A673 (cell line): ENCODE results near the gene EHD4. TPM values are rescaled to one million over a fixed set of nuclear protein-coding genes. Genes with fewer than 3 reads are reported as not detected.

Source experiments
- BruUV-seq: library from RNA; stranded (reverse); fragments of 400-500 nt; replicated peaks from 2 replicates; lab custom pipeline; 2021; lab: Mats Ljungman, UMichigan
- CTCF ChIA-PET: fragments of 300-600 bp; sonication (Branson Sonifier 250); formaldehyde crosslinking; loops from one replicate; lab custom pipeline; 2022; ENCODE audit warnings: antibody characterized with exemption; lab: Charles Lee
- POLR2A ChIA-PET: fragments of 300-600 bp; sonication (Branson Sonifier 250); formaldehyde crosslinking; loops from one replicate; lab custom pipeline; 2022; ENCODE audit warnings: antibody characterized with exemption; ENCODE audit not compliant: low non-redundant PET; lab: Charles Lee
- DNase-seq: peaks from one replicate; pipeline ENCODE4 v3.0.0-alpha.2; 2015; ENCODE audit warnings: low spot score
- H3K27ac ChIP-seq: fragments of 200-600 bp; sonication (generic); 2 replicates; pipeline ENCODE4 v1.5.1; 2016; ENCODE audit warnings: mixed run types, low read depth, mild to moderate bottlenecking, mixed read lengths, antibody characterized with exemption, low read length; ENCODE audit not compliant: poor library complexity, severe bottlenecking
- H3K27me3 ChIP-seq: fragments of 200-600 bp; sonication (generic); replicated peaks from 2 replicates; pipeline ENCODE4 v1.6.1; 2017; ENCODE audit warnings: mixed run types, low read depth, mild to moderate bottlenecking, mixed read lengths, antibody characterized with exemption, low read length; ENCODE audit not compliant: insufficient read depth, poor library complexity
- H3K36me3 ChIP-seq: fragments of 200-600 bp; sonication (generic); 2 replicates; pipeline ENCODE4 v1.6.1; 2016; ENCODE audit warnings: mixed run types, mild to moderate bottlenecking, mixed read lengths, antibody characterized with exemption, low read length; ENCODE audit not compliant: insufficient read depth, poor library complexity, severe bottlenecking
- H3K4me1 ChIP-seq: fragments of 200-600 bp; sonication (generic); 2 replicates; pipeline ENCODE4 v1.6.1; 2017; ENCODE audit warnings: mixed run types, mild to moderate bottlenecking, mixed read lengths, antibody characterized with exemption, low read length; ENCODE audit not compliant: insufficient read depth, poor library complexity, severe bottlenecking
- H3K4me3 ChIP-seq: fragments of 200-600 bp; sonication (generic); 2 replicates; pipeline ENCODE4 v1.5.1; 2016; ENCODE audit warnings: low read depth, mixed run types, mild to moderate bottlenecking, mixed read lengths, low read length; ENCODE audit not compliant: poor library complexity, severe bottlenecking
- H3K9me3 ChIP-seq: fragments of 200-600 bp; sonication (generic); 2 replicates; pipeline ENCODE4 v1.6.1; 2016; ENCODE audit warnings: mixed run types, low read depth, mild to moderate bottlenecking, mixed read lengths, antibody characterized with exemption, low read length; ENCODE audit not compliant: poor library complexity, severe bottlenecking
- EZH2 ChIP-seq: fragments of 200-600 bp; sonication (generic); IDR thresholded peaks from 2 replicates; pipeline ENCODE4 v1.6.1; 2017; ENCODE audit warnings: borderline replicate concordance, low read depth, mild to moderate bottlenecking, mixed read lengths, antibody characterized with exemption, low read length; ENCODE audit not compliant: poor library complexity, severe bottlenecking
- intact Hi-C: fragments of 100-400 bp; cut with micrococcal nuclease; formaldehyde crosslinking; loops from one replicate; pipeline ENCODE4 v1.10.0; 2022; ENCODE audit not compliant: unreplicated experiment
- total RNA-seq: library from RNA; stranded (reverse); gene quantifications from 2 replicates; pipeline ENCODE4 v1.2.3, GENCODE V29; 2021
- TF ChIP-seq, protein P1 (sequence below): fragments of 300-800, 200-600 bp; sonication (generic); conservative IDR thresholded peaks from 2 replicates; pipeline ENCODE4 v1.5.1; 2017; ENCODE audit warnings: low read depth, mild to moderate bottlenecking, antibody characterized with exemption, low read length, moderate library complexity, mixed read lengths

Gene EHD4
- total RNA-seq, 1 experiment from 2014 or later, result 29.4 TPM

- H3K27me3 ChIP-seq, result no peaks in the 10 kb centered on the region
- ChIA-PET POLR2A (no interaction called here), CTCF (no interaction called here)
- no peaks in the 10 kb centered on the region for H3K9me3 ChIP-seq
- no peak overlapping the region for H3K27ac ChIP-seq
- TF ChIP-seq EZH2, result no peak
- TF ChIP-seq, protein P1, sequence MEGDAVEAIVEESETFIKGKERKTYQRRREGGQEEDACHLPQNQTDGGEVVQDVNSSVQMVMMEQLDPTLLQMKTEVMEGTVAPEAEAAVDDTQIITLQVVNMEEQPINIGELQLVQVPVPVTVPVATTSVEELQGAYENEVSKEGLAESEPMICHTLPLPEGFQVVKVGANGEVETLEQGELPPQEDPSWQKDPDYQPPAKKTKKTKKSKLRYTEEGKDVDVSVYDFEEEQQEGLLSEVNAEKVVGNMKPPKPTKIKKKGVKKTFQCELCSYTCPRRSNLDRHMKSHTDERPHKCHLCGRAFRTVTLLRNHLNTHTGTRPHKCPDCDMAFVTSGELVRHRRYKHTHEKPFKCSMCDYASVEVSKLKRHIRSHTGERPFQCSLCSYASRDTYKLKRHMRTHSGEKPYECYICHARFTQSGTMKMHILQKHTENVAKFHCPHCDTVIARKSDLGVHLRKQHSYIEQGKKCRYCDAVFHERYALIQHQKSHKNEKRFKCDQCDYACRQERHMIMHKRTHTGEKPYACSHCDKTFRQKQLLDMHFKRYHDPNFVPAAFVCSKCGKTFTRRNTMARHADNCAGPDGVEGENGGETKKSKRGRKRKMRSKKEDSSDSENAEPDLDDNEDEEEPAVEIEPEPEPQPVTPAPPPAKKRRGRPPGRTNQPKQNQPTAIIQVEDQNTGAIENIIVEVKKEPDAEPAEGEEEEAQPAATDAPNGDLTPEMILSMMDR, result no peak
- no peaks in the 10 kb centered on the region for H3K4me1 ChIP-seq
- H3K4me3 ChIP-seq, result no peak overlapping the region
- H3K36me3 ChIP-seq, result no peaks in the 10 kb centered on the region
- no peak for DNase-seq
- BruUV-seq, result no TSS peak
- intact Hi-C loops, result no loop called here
Observed at GRCh38 chr15:41881550-41881919, 90.8 kb downstream of the EHD4 start.

GRCh38 chr15:41881086-41881485, 91.3 kb downstream of the EHD4 start:
- no peaks in the 10 kb centered on the region for H3K36me3 ChIP-seq
- CTCF ChIA-PET, result no interaction called here
- no peak overlapping the region for H3K4me3 ChIP-seq
- no peaks in the 10 kb centered on the region for H3K9me3 ChIP-seq
- no TSS peak for BruUV-seq
- H3K4me1 ChIP-seq, result no peaks in the 10 kb centered on the region
- no peaks in the 10 kb centered on the region for H3K27me3 ChIP-seq
- H3K27ac ChIP-seq, result no peak overlapping the region
- TF ChIP-seq EZH2, result no peak
- TF ChIP-seq, protein P1, result no peak
- no peak for DNase-seq
- intact Hi-C loops, result no loop called here
- POLR2A ChIA-PET, result no interaction called here

DNA sequence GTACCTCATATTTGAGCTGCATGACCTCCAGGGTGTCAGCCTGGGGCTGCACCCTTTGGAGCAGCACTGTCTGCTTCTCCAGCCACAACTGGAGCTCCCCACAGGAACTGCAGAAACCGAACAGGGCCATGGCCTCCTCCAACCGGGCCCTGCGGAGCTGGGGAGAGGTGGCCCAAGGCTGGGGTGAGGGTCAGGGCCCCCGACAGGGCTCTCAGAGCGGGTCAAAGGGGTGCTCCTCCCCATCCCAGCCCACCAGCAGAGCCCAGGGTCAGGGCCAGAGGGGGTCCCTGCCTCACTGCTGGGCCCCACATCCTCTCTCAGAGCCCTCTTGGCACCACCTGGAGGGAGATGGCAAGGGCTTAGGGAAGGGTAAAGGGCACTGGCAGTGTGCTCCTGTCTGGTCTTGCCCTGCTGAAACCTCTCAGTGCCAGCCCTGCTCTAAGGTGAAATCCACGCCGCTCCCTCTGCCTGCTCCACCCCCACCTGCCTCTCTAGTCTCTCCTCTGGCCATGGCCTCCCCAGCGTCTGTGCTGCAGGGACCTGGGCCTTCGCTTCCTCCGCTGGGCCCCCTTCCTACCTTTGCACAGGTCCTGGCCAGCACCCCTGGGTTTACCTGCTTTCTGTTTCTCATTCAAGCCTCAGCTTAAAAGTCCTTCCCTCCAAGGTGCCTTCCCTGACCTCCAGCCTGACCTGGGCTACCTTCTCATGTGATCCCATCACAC, 92.0 kb downstream of the EHD4 start:
- TF ChIP-seq, protein P1, result no peak
- TF ChIP-seq EZH2, result no peak
- CTCF ChIA-PET, result no interaction called here
- POLR2A ChIA-PET, result no interaction called here
- Histone ChIP-seq H3K4me3 (no peak overlapping the region), H3K9me3 (no peaks in the 10 kb centered on the region), H3K36me3 (no peaks in the 10 kb centered on the region), H3K4me1 (no peaks in the 10 kb centered on the region), H3K27ac (no peak overlapping the region), H3K27me3 (no peaks in the 10 kb centered on the region)
- intact Hi-C loops, result no loop called here
- no TSS peak for BruUV-seq
- DNase-seq, result no peak
